Activated T-cell treated with anti-CD3 and anti-CD28 coated beads, Interleukin-2, amount 50 U/mL, for 4 hours (primary cell): ENCODE measurements around the gene B4GALT3. TPM values are rescaled to one million over a fixed set of nuclear protein-coding genes. Genes with fewer than 3 reads are reported as not detected.
A peak's percentile ranks its signal among the peaks of the same experiment; 100 is the strongest.

Experiments used
- ATAC-seq, 2 donors: fragments of 200-7000 bp; cut with Tn5 transposase; one replicate each; pipeline ENCODE4 v1.10.0; 2021
- DNase-seq: peaks from one replicate; pipeline ENCODE4 v3.0.0-alpha.2; 2020
- H3K27me3 Mint-ChIP-seq: one replicate; pipeline ENCODE4 v1.8.0; 2021; ENCODE audit warnings: low read depth, mixed read lengths
- H3K36me3 Mint-ChIP-seq: one replicate; pipeline ENCODE4 v1.8.0; 2022; ENCODE audit warnings: mixed read lengths; ENCODE audit not compliant: insufficient read depth
- H3K4me1 Mint-ChIP-seq: one replicate; pipeline ENCODE4 v1.8.0; 2021; ENCODE audit warnings: low read depth, mixed read lengths
- H3K4me3 Mint-ChIP-seq: one replicate; pipeline ENCODE4 v1.8.0; 2021; ENCODE audit warnings: mild to moderate bottlenecking, moderate library complexity, mixed read lengths
- H3K9me3 Mint-ChIP-seq: one replicate; pipeline ENCODE4 v1.8.0; 2021; ENCODE audit warnings: mixed read lengths
- total RNA-seq, 3 donors: library from RNA; stranded (reverse); gene quantifications; one replicate each; pipeline ENCODE4 v1.2.1, GENCODE V29; 2021

The B4GALT3 gene
- total RNA-seq, 3 donors from 2014 or later, result 73.9 to 76.3 (median 75.9) TPM

DNA sequence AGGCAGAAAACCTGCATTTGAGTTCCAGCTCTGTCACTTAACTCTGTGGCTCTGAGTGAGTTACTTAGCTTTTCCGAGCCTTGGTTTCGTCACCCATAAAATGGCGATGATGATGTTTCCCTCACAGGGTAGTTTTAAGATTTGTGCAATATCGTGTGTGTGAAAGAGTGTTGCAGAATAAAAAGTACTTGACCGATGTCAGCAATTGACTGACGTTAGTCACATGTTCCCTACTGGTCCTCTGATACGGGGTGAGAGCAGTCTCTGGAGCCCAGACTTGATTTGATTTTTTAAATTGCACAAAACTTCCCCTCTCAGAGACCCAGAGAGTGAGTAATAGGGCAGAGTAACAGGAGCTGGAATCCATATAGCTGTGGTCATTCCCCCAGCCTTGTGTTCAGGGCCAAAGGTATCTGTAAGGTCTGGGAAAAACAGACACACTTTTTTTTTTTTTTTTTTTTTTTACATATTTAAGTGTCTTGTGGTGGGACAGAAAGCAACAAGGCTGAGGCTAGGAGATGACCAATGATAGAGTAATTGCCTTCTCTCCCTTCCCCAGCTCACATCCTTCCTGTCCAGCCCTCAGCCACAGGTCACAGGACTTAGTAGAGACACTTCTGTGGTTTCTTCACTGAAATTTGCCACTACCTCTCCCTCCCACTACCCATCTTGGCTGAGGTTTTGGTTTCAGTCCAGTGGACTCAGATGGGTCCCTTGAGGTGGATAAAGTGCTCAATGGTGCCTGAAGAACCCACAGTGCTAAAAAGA, 39.8 kb upstream of the B4GALT3 start:
- Mint-ChIP-seq H3K4me3 (peak overlapping the region; percentile 59), H3K36me3 (peaks cover 22% of the 10 kb centered on the region), H3K4me1 (peaks cover 44% of the 10 kb centered on the region), H3K9me3 (no peaks in the 10 kb centered on the region), H3K27me3 (no peaks in the 10 kb centered on the region)
- DNase-seq (no peak), ATAC-seq (peak; percentile 19 to 25)

DNA sequence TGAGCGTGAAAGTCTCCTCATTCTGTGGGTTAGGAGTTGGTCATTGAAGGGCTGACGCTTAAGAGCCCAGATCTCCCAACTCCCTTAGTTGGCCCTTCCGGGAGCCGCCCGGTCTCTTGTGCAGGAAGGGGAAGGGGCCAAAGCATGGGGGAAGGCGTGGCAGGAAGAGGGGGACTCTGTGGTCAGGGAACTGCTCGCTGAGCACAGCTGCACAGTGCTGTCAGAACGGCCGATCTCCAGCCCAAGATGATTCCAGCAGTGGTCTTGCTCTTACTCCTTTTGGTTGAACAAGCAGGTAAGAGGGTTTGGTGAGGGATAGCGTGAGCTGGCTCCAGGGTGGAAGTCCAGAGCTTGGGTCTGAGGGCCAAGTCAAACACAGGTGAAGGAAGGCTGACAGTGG, 37.8 kb upstream of the B4GALT3 start, which contains the start of gene FCER1G:
Gene FCER1G, plus strand, starts transcription at position 220 of the 400 bp plus-strand sequence. Its CDS starts 27 bp downstream, at position 247.
- Mint-ChIP-seq H3K4me3 (peak within 1 kb of the TSS; percentile 63), H3K4me1 (peaks cover 41% of the 10 kb centered on the region), H3K27me3 (no peaks in the 10 kb centered on the region), H3K9me3 (no peaks in the 10 kb centered on the region), H3K36me3 (peaks cover 29% of the 10 kb centered on the region)
- DNase-seq, result no peak
- ATAC-seq, result no peak

DNA sequence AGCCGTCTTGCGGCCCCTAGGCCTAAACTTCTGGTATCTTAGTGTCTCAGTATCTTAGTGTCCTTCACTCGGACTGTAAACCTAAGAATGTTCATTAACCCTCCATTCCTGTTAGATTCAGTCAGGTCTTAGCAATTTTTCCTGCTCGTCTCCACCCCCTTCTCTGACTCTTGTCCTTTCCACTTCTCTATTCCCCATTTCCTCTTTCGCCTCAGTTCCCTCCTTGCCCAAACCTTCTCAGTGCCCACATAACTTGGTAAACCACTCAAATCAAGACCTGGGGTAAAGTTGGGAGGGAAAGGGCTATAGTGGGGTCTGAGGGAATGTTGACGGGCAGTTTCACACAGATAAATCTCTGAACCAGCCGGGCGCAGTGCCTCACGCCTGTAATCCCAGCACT, 37.1 kb upstream of the B4GALT3 start:
- Mint-ChIP-seq H3K9me3 (no peaks in the 10 kb centered on the region), H3K36me3 (peaks cover 36% of the 10 kb centered on the region), H3K27me3 (no peaks in the 10 kb centered on the region), H3K4me3 (no peak overlapping the region), H3K4me1 (peaks cover 44% of the 10 kb centered on the region)
- DNase-seq (no peak), ATAC-seq (no peak)

DNA sequence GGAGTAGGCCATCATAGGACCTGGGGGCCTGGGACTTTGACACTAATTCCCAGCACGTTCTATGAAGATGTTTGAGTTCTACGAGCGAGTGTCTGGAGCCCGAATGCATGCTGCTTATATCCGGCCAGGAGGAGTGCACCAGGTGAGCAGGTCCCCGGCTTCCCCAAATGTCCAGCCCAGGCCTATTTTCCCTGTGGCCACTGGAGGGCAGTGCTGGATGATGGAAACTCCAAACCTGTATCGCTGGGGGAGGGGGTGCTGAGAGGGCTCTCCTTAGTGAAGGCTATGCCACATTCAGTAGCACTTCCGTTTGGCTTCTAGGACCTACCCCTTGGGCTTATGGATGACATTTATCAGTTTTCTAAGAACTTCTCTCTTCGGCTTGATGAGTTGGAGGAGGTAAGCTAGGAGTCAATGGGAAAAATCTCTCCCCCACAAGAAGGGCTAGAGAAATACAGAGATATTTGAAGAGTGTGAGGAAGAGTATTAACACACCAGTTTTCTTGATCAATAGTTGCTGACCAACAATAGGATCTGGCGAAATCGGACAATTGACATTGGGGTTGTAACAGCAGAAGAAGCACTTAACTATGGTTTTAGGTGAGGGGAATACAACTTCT, 32.6 kb upstream of the B4GALT3 start:
- no peaks in the 10 kb centered on the region for H3K27me3 Mint-ChIP-seq
- H3K4me3 Mint-ChIP-seq, result no peak overlapping the region
- ATAC-seq (peak; percentile 94 to 96), DNase-seq (peak; percentile 56)
- peaks cover 28% of the 10 kb centered on the region for H3K4me1 Mint-ChIP-seq
- H3K9me3 Mint-ChIP-seq, result no peaks in the 10 kb centered on the region
- peaks cover 47% of the 10 kb centered on the region for H3K36me3 Mint-ChIP-seq

DNA sequence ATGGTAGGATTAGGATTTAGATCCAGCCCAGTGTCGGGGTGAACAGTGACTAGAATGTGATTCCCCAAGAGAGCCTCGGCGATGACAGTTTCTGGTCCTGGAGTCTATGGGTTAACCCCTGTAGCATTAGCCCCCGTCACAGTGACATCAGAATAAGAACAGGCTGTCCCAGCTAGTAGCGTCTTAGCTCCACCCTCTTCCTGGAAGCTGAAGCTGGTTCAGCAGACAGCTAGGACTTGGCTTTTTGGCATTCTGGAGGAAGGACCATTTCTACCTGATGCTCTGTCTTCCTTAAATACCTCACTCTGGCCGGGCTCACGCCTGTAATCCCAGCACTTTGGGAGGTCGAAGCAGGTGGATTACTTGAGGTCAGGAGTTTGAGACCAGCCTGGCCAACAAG, 29.9 kb upstream of the B4GALT3 start:
- Mint-ChIP-seq H3K27me3 (no peaks in the 10 kb centered on the region), H3K4me3 (no peak overlapping the region), H3K36me3 (peaks cover 36% of the 10 kb centered on the region), H3K9me3 (no peaks in the 10 kb centered on the region), H3K4me1 (peaks cover 47% of the 10 kb centered on the region)
- ATAC-seq, result no peak
- DNase-seq, result no peak

DNA sequence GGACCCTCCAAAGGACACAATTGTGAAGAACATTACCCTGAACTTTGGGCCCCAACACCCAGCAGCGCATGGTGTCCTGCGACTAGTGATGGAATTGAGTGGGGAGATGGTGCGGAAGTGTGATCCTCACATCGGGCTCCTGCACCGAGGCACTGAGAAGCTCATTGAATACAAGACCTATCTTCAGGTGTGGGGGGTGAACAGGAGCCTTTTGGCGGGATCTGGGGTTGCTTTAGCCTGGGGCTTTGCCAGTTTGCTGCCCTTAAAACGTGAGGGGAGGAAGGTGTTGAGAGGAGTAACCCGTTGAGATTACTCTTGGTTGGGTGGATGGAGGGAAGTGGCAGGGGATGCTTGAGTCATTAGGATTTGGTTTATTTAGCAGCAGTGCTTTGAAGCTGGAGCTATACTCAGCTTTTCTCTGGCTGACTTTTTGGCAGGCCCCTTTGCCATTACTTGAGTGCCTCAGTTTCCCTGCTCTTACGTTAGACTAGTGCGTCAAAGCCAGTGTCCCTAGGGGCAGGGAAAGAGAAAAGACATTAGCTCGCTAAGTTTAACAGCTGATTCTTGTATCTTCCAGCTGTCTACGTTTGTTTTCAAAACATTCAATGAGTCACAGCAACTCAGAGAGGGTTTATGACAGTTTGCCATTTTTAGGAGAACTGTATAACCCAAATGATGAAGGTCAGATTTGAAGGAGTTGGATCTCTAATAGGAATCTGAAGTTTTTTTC, 29.3 kb upstream of the B4GALT3 start:
- ATAC-seq, result no peak
- Mint-ChIP-seq H3K4me1 (peaks cover 53% of the 10 kb centered on the region), H3K27me3 (no peaks in the 10 kb centered on the region), H3K36me3 (peaks cover 30% of the 10 kb centered on the region), H3K9me3 (no peaks in the 10 kb centered on the region), H3K4me3 (no peak overlapping the region)
- DNase-seq, result no peak

DNA sequence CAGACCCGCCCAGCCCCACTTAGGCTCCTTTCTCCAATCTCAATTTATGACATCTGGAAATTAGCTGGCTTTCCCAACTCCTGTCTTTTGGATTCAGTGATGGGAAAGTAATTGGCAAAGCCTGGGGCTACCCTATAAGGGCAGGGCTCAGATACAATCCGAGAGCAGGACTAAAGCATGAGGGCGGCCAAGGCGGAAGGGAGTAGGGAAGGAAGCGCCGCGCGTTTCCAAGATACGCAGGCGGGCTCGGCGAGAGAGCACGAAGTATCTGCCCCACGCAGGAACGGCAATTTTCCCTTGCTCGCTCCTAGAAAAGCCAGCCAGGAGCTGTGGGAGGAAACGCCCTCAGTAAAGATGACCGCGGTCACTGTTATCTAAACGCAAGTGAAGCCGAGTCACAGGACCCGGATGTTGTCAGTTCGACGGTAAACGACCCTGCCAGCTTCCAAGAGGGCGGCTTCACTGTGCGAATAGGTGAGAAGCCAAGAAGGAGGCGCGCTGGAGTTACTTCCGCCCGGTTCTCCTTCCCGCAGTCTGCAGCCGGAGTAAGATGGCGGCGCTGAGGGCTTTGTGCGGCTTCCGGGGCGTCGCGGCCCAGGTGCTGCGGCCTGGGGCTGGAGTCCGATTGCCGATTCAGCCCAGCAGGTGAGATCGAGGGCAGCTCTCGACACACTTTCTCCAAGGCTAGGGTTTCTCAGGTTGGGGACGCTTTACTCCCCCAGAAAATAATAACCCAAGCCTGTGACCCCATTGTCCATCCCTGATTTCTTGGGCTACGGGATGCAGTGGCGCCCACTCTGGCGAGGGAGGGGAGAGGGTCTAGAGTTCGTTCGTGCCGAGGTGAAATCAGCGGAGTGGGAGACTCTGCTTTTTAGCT, 24.8 kb upstream of the B4GALT3 start, which contains the start of gene NDUFS2:
Gene NDUFS2, plus strand, starts transcription at position 532 of the 877 bp plus-strand sequence. Its CDS starts 19 bp downstream, at position 551.
- DNase-seq, result peak; percentile 93
- H3K4me3 Mint-ChIP-seq, result peak within 1 kb of the TSS; percentile 94
- ATAC-seq, result peak; percentile 99
- no peaks in the 10 kb centered on the region for H3K27me3 Mint-ChIP-seq
- peaks cover 65% of the 10 kb centered on the region for H3K4me1 Mint-ChIP-seq
- H3K36me3 Mint-ChIP-seq, result peaks cover 18% of the 10 kb centered on the region
- no peaks in the 10 kb centered on the region for H3K9me3 Mint-ChIP-seq

DNA sequence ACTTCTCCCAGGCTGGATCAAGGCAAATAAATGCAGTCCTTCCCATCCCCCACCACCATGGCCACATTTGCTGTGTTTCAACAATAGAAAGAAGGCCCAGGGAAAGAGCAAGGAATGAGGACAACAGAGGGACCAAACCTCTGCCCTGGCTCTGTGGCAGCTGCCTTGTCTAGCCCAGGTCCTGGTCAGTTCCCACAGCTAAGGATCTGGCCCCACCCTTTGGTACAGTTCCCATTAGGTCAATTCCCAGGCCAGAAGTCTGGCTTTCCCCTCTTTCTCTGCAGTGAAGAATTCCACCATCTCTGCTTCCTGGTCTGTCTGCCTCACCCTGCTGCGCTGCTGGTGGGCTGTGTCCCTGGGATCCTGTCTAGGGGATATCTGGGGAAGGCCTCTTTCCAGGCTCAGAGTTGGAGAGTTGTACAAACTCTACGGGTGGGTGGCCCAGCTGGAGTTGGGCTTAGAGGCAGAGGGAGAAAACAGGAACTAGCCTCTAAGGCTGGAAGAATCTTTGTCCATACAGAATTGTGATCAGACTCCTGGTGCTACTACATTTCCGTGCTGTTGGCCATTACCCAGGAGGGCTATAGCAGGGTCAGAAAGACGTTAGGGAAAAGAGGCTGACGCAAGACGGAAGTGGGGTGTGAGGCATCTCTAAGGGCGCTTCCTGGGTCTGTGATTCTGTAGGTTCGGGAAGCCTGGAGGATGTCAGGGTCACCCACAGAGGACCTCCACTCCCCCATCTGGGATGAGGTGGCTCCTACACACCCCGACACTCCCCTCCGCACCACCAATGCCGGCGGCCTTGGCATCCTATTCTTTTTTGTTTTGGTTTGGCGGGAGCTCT, 23.9 kb upstream of the B4GALT3 start:
- peaks cover 62% of the 10 kb centered on the region for H3K4me1 Mint-ChIP-seq
- no peak for DNase-seq
- no peaks in the 10 kb centered on the region for H3K27me3 Mint-ChIP-seq
- ATAC-seq, result no peak
- H3K4me3 Mint-ChIP-seq, result peak overlapping the region; percentile 94
- H3K9me3 Mint-ChIP-seq, result no peaks in the 10 kb centered on the region
- peaks cover 13% of the 10 kb centered on the region for H3K36me3 Mint-ChIP-seq

DNA sequence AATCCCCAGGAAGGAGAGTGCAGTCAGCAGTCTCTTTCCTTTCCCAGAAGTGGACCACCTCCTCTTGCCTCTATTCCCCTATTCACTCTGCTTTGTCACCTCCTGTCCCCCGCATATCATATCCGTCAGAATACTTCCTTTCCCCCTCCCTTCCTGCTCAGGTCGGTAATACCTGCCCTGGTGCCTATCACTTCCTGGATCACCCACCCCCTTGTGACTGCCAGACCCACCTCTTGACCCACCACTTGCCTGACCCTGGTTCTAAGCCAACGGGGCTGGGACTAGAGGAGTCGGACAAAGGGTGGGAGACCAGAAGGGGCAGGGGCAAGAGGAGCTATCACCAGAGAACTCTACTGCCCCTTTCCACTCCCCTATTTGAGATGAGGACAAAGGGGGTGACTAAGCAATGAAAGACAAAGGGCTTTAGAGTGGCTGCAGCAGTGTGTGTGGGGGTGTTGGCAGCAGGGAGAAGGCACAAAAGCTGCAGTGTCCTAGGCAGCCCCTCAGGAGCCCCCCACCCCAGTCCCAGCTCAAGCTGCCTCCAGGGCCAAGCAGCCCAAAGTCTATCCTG, 23.2 kb upstream of the B4GALT3 start:
- Mint-ChIP-seq H3K4me3 (peak overlapping the region; percentile 51), H3K4me1 (peaks cover 60% of the 10 kb centered on the region), H3K36me3 (peaks cover 9% of the 10 kb centered on the region), H3K27me3 (no peaks in the 10 kb centered on the region), H3K9me3 (no peaks in the 10 kb centered on the region)
- no peak for ATAC-seq
- DNase-seq, result no peak

DNA sequence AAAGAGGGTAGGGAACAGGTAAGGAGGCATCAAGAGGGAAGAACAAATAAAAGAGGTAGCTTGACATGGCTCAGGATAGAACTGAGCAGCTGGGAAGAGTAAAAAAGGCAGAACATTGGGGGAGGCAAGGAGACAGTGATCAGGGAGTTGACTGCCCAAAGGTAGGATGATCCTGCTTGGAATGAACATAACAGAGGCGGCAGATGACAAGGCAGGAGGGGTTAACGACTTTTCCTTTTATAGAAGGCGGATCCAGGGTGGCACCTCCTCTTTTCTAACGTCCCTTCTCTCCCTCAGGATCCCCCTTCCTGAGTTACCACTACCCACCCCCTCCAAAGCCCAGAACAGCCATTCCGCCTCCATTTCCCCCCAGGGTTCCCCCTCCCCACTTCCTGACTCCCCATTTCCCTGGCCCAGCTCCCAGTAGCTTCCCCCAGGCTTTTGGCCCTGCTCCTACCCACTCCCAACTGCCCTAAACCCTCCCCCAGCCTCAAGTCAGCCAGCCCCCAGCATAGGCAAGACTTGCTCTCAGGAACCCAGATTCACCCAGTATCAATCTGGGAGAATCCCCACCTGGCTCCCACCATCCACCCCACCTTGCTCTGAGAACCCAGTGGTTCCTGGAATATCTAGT, 22.3 kb upstream of the B4GALT3 start:
- no peak for DNase-seq
- no peak for ATAC-seq
- Mint-ChIP-seq H3K27me3 (no peaks in the 10 kb centered on the region), H3K4me1 (peaks cover 60% of the 10 kb centered on the region), H3K9me3 (no peaks in the 10 kb centered on the region), H3K36me3 (peaks cover 6% of the 10 kb centered on the region), H3K4me3 (peak overlapping the region; percentile 6)

DNA sequence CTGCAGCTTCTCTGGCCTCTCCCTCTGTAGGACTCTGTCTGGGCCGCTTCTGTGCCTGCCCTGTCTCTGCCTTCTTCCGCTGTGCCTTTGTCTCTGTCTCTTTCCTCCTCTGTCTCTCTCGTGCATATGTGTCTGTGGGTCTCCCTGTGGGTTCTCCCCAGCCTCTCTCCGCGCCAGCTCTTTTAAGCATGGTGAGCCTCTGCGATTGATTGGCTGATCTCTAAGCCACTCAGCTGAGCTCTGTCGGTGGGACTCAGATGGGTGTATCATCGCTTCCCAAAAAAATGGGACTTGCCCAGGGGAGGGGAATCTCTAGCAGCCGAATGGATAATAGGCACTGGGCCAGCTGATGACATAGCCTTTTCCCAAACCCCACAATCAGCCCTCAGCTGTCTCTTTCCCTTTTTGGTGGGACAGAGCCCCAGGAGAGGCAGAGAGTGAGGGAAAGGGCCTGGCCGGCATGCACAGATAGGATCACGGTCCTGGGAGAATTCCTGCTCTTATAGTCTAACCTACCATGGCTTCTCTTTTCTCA, 21.7 kb upstream of the B4GALT3 start, which contains the start of gene ADAMTS4:
Gene ADAMTS4, minus strand, starts transcription at position 158 of the 535 bp plus-strand sequence. CDS start 427 bp downstream, outside the sequence.
- no peak for ATAC-seq
- Mint-ChIP-seq H3K27me3 (no peaks in the 10 kb centered on the region), H3K4me1 (peaks cover 56% of the 10 kb centered on the region), H3K4me3 (peak within 1 kb of the TSS; percentile 6), H3K36me3 (peaks cover under 1% of the 10 kb centered on the region), H3K9me3 (no peaks in the 10 kb centered on the region)
- DNase-seq, result no peak

DNA sequence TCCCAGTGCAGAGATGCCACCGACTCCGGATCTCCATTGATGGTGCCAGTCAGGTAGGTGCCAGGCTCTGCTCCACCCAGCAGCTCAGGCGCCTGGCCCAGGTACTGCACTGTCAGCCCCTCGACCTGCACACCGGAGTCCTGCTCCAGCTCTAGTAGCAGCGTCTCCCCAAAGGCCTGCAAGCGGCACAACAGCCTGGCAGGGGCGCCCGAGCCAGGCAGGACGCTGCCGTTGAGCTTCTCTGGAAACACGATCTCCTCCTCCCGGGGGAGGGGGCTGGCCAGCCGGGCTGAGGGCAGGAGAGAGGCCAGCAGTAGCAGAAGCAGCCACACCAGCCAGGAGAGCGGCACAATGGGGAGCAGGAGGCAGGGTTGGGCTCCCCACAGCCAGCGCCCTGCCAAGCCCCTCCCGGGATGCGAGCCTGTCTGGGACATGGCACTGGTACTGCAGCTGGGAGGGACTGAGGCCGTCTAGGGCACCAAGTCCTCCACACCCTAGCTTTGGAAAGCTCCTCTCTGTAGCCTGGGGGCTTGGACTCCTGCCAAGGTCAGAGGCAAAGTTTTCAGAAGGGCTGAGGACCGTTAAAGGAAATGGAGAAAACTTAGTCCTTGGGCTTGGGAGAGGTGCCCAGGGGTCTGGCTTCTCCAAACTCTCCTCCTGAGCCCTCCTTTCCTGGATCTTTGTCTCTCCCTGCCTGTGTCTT, 21.0 kb upstream of the B4GALT3 start:
- Mint-ChIP-seq H3K4me1 (peaks cover 49% of the 10 kb centered on the region), H3K36me3 (no peaks in the 10 kb centered on the region), H3K27me3 (no peaks in the 10 kb centered on the region), H3K9me3 (no peaks in the 10 kb centered on the region), H3K4me3 (no peak overlapping the region)
- no peak for ATAC-seq
- DNase-seq, result no peak
